Left ventricle myocardium superior (tissue), 1 donor: ENCODE measurements around the gene MOCS2. TPM values are rescaled to one million over a fixed set of nuclear protein-coding genes. Genes with fewer than 3 reads are reported as not detected.
"Not testable (repeated sequence)": the region's sequence is repeated elsewhere in the genome, so short reads cannot be mapped to it uniquely, and the experiment has no call there.

Source experiments
- ATAC-seq: fragments of 200-7000 bp; cut with Tn5 transposase; one replicate; pipeline ENCODE4 v1.9.1; 2020; ENCODE audit warnings: mild to moderate bottlenecking, moderate library complexity
- DNase-seq: peaks from one replicate; pipeline ENCODE4 v3.0.0-alpha.2; 2020
- intact Hi-C: fragments of 100-400 bp; cut with micrococcal nuclease; formaldehyde crosslinking; loops from one replicate; pipeline ENCODE4 v1.11.0; 2022
- long read RNA-seq: library from polyadenylated mRNA; unstranded; transcript quantifications from one replicate; pipeline ENCODE4 v2.0.0, GENCODE V29; 2021
- total RNA-seq: library from RNA; stranded (reverse); fragmentation: NEBNext Ultra II Directional; extraction: Animal tissue kit (Norgen Biotek cat#: 25700); gene quantifications from one replicate; pipeline ENCODE4 v1.2.1, GENCODE V29; 2021
- donor health status: DM: no; HTN: yes; CAD: no; lungs with severe emphysema.

MOCS2 gene
- total RNA-seq, result 90.5 TPM
- long read RNA-seq, transcript MOCS2-203 (7 exons, 1,337 nt), result major isoform, 156 of 178 reads
- long read RNA-seq, transcript MOCS2-202 (7 exons, 1,785 nt), result minor isoform, 5 of 178 reads
- long read RNA-seq, partial matches to known transcripts, result 6 of 178 reads
- long read RNA-seq, other reads (novel, unspliced or antisense), result 10 of 178 reads

GRCh38 chr5:53109443-53110127, at the start of gene MOCS2:
TSS of gene MOCS2 (minus strand) at chr5:53109757. CDS start at chr5:53107174, 2,583 bp downstream.
- peak; percentile 100 for ATAC-seq
- DNase-seq, result peak; percentile 97
- intact Hi-C loops, result no loop called here

- intact Hi-C loops, result no loop called here
- no peak for DNase-seq
- ATAC-seq, result no peak
Observed at GRCh38 chr5:53151713-53152458, 42.3 kb upstream of the MOCS2 start.

- intact Hi-C loops, result no loop called here
Observed at GRCh38 chr5:53133020-53133419, 23.5 kb upstream of the MOCS2 start.

GRCh38 chr5:53130266-53130665, 20.7 kb upstream of the MOCS2 start:
- intact Hi-C loops, result no loop called here
- no peak for DNase-seq
- ATAC-seq, result peak; percentile 45

More at GRCh38 chr5:53133020-53133419, 23.5 kb upstream of the MOCS2 start:
- DNase-seq (no peak), ATAC-seq (no peak)

- DNase-seq (no peak), ATAC-seq (no peak)
- intact Hi-C loops, result no loop called here
Observed at GRCh38 chr5:53128481-53128880, 18.9 kb upstream of the MOCS2 start.

- DNase-seq (no peak), ATAC-seq (no peak)
- intact Hi-C loops, result no loop called here
Observed at GRCh38 chr5:53127107-53127506, 17.6 kb upstream of the MOCS2 start.

- intact Hi-C loops, result no loop called here
- ATAC-seq (no peak), DNase-seq (no peak)
Observed at GRCh38 chr5:53126521-53126920, 17.0 kb upstream of the MOCS2 start.

GRCh38 chr5:53123702-53124101, 14.1 kb upstream of the MOCS2 start:
- DNase-seq, result no peak
- intact Hi-C loops, result no loop called here
- no peak for ATAC-seq

- DNase-seq, result no peak
- no peak for ATAC-seq
- intact Hi-C loops, result no loop called here
Observed at GRCh38 chr5:53120165-53120564, 10.6 kb upstream of the MOCS2 start.

- ATAC-seq (no peak), DNase-seq (no peak)
- intact Hi-C loops, result no loop called here
Observed at GRCh38 chr5:53118879-53119278, 9.3 kb upstream of the MOCS2 start.

- DNase-seq (no peak), ATAC-seq (no peak)
- intact Hi-C loops, result no loop called here
Observed at GRCh38 chr5:53116597-53116996, 7.0 kb upstream of the MOCS2 start.

GRCh38 chr5:53114988-53115387, 5.4 kb upstream of the MOCS2 start:
- no peak for ATAC-seq
- no peak for DNase-seq
- intact Hi-C loops, result no loop called here

GRCh38 chr5:53113947-53114346, 4.4 kb upstream of the MOCS2 start:
- intact Hi-C loops, result no loop called here
- no peak for DNase-seq

GRCh38 chr5:53112909-53113308, 3.4 kb upstream of the MOCS2 start:
- ATAC-seq (no peak), DNase-seq (no peak)
- intact Hi-C loops, result no loop called here

More at GRCh38 chr5:53113947-53114346, 4.4 kb upstream of the MOCS2 start:
- ATAC-seq, result no peak

GRCh38 chr5:53112307-53112706, 2.8 kb upstream of the MOCS2 start:
- intact Hi-C loops, DNase-seq, ATAC-seq: not testable (repeated sequence)

GRCh38 chr5:53111139-53111538, 1.6 kb upstream of the MOCS2 start:
- no peak for DNase-seq
- intact Hi-C loops, result no loop called here
- no peak for ATAC-seq

GRCh38 chr5:53110156-53110555, 599 bp upstream of the MOCS2 start:
- peak; percentile 12 for ATAC-seq
- intact Hi-C loops, result no loop called here

GRCh38 chr5:53109056-53109442, 508 bp downstream of the MOCS2 start:
- intact Hi-C loops, result no loop called here
- ATAC-seq (peak; percentile 29), DNase-seq (no peak)

More at GRCh38 chr5:53110156-53110555, 599 bp upstream of the MOCS2 start:
- DNase-seq, result no peak

GRCh38 chr5:53105611-53106300, 3.8 kb downstream of the MOCS2 start:
- intact Hi-C loops, result no loop called here
- DNase-seq, result no peak
- no peak for ATAC-seq

GRCh38 chr5:53100606-53101005, 9.0 kb downstream of the MOCS2 start:
- ATAC-seq (no peak), DNase-seq (no peak)
- intact Hi-C loops, result no loop called here
